ENCODE results near the gene KRR1. TPM values are rescaled to one million over a fixed set of nuclear protein-coding genes. Genes with fewer than 3 reads are reported as not detected.

Gene KRR1
- total and polyA plus RNA-seq, 2 of the 13 experiments (the other 11 are each of a cell fraction or from before 2014, with no cell fraction given) = 19.3 to 103 TPM

- TF ChIP-seq ZNF382 (CRISPR knock-in tag; IDR thresholded peaks at IDR 0.05; ENCODE audit: borderline replicate concordance) (no peak), ZBTB21 (CRISPR knock-in tag; IDR thresholded peaks at IDR 0.05) (peak; percentile 56; the same call in 1 of the 2 replicates), SP5 (CRISPR knock-in tag; IDR thresholded peaks at IDR 0.05; ENCODE audit: borderline replicate concordance, low read depth) (no peak), RARG (CRISPR knock-in tag; IDR thresholded peaks at IDR 0.05; ENCODE audit: low read depth) (peak; percentile 61; the same call in 1 of the 2 replicates), ZNF253 (CRISPR knock-in tag; IDR thresholded peaks at IDR 0.05; ENCODE audit: borderline replicate concordance) (0 out of 2 replicates have a peak, but pooled peaks have one; percentile 54), ARID4A (CRISPR knock-in tag; IDR thresholded peaks at IDR 0.05; ENCODE audit: borderline replicate concordance) (peak; percentile 86; the same call in 1 of the 2 replicates), POLR2A (IDR thresholded peaks at IDR 0.05; ENCODE audit: insufficient read depth in 1 of 2, low read depth in 2 of 2, low read length in 2 of 2) (peak; percentile 46 to 88; a peak in 3 of 4 replicates), TCF12 (IDR thresholded peaks at IDR 0.05) (no peak), TCF12 (CRISPR knock-in tag; IDR thresholded peaks at IDR 0.05) (no peak), ZXDC (CRISPR knock-in tag; IDR thresholded peaks at IDR 0.05) (0 out of 2 replicates have a peak, but pooled peaks have one; percentile 86), MAFK (conservative IDR thresholded peaks at IDR 0.05 in 1 of 2, IDR thresholded peaks at IDR 0.05 in 1 of 2; ENCODE audit: low read length in 2 of 2) (no peak), ATAD3A (CRISPR knock-in tag; IDR thresholded peaks at IDR 0.05) (no peak), YEATS4 (CRISPR knock-in tag; IDR thresholded peaks at IDR 0.05; ENCODE audit: borderline replicate concordance) (peak; percentile 88), ZNF275 (CRISPR knock-in tag; IDR thresholded peaks at IDR 0.05; ENCODE audit: borderline replicate concordance) (peak; percentile 73; the same call in 1 of the 2 replicates), GMEB1 (CRISPR knock-in tag; IDR thresholded peaks at IDR 0.05; ENCODE audit: borderline replicate concordance) (peak; percentile 98)
- TF ChIP-seq, protein P1, sequence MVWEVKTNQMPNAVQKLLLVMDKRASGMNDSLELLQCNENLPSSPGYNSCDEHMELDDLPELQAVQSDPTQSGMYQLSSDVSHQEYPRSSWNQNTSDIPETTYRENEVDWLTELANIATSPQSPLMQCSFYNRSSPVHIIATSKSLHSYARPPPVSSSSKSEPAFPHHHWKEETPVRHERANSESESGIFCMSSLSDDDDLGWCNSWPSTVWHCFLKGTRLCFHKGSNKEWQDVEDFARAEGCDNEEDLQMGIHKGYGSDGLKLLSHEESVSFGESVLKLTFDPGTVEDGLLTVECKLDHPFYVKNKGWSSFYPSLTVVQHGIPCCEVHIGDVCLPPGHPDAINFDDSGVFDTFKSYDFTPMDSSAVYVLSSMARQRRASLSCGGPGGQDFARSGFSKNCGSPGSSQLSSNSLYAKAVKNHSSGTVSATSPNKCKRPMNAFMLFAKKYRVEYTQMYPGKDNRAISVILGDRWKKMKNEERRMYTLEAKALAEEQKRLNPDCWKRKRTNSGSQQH (CRISPR knock-in tag; IDR thresholded peaks at IDR 0.05; ENCODE audit: low read depth) = peak; percentile 91
Observed at GRCh38 chr12:75511116-75512048, at the start of gene KRR1 (continued).
